Hepatocyte (in vitro differentiated cells): ENCODE results near the gene SUPT20HL2. TPM values are rescaled to one million over a fixed set of nuclear protein-coding genes. Genes with fewer than 3 reads are reported as not detected.

Experiments used
- DNase-seq: peaks from one replicate; pipeline ENCODE4 v3.0.0-alpha.2; 2016; ENCODE audit warnings: low spot score
- H2AFZ ChIP-seq: fragments of 200-600 bp; sonication (generic); 2 replicates; pipeline ENCODE4 v1.6.0; 2016; ENCODE audit warnings: antibody characterized with exemption, mild to moderate bottlenecking
- H3K27ac ChIP-seq: fragments of 200-600 bp; sonication (generic); 2 replicates; pipeline ENCODE4 v1.5.1; 2016; ENCODE audit warnings: mild to moderate bottlenecking
- H3K27me3 ChIP-seq: fragments of 200-600 bp; sonication (generic); 2 replicates; pipeline ENCODE4 v1.6.1; 2016
- H3K36me3 ChIP-seq: fragments of 200-600 bp; sonication (generic); replicated peaks from 2 replicates; pipeline ENCODE4 v1.5.1; 2016; ENCODE audit warnings: low read depth; ENCODE audit not compliant: insufficient read depth
- H3K4me1 ChIP-seq: fragments of 200-600 bp; sonication (generic); 2 replicates; pipeline ENCODE4 v1.5.1; 2016; ENCODE audit warnings: mild to moderate bottlenecking, moderate library complexity; ENCODE audit not compliant: insufficient read depth
- H3K4me2 ChIP-seq: fragments of 200-600 bp; sonication (generic); 2 replicates; pipeline ENCODE4 v1.6.0; 2016
- H3K4me3 ChIP-seq: fragments of 200-600 bp; sonication (generic); 2 replicates; pipeline ENCODE4 v1.5.1; 2016; ENCODE audit warnings: mild to moderate bottlenecking
- H3K79me2 ChIP-seq: fragments of 200-600 bp; sonication (generic); 2 replicates; pipeline ENCODE4 v1.6.0; 2017; ENCODE audit warnings: mild to moderate bottlenecking
- H3K9me2 ChIP-seq: fragments of 200-600 bp; sonication (generic); replicated peaks from 2 replicates; pipeline ENCODE4 v1.6.0; 2017; ENCODE audit warnings: mild to moderate bottlenecking; ENCODE audit not compliant: insufficient read depth
- H3K9me3 ChIP-seq: fragments of 200-600 bp; sonication (generic); 2 replicates; pipeline ENCODE4 v1.5.1; 2016; ENCODE audit warnings: low read depth, mild to moderate bottlenecking
- H4K20me1 ChIP-seq: fragments of 200-600 bp; sonication (generic); 2 replicates; pipeline ENCODE4 v1.6.0; 2016; ENCODE audit warnings: mild to moderate bottlenecking; ENCODE audit not compliant: insufficient read depth, poor library complexity, severe bottlenecking
- EZH2 ChIP-seq: fragments of 200-600 bp; sonication (generic); IDR thresholded peaks from 2 replicates; pipeline ENCODE4 v1.6.1; 2016; ENCODE audit warnings: antibody characterized with exemption, mild to moderate bottlenecking, borderline replicate concordance
- EZH2phosphoT487 ChIP-seq: fragments of 200-600 bp; sonication (generic); IDR thresholded peaks from one replicate; pipeline ENCODE4 v1.6.1; 2018; ENCODE audit warnings: antibody characterized with exemption, mild to moderate bottlenecking, low read depth, moderate library complexity; ENCODE audit not compliant: unreplicated experiment, severe bottlenecking
- WGBS: methylation state at CpG from one replicate; pipeline ENCODE4 v1.1.6; 2016; ENCODE audit warnings: low lambda C conversion rate; ENCODE audit errors: missing lambda C conversion rate; 5-methylcytosine and 5-hydroxymethylcytosine counted together
- polyA plus RNA-seq: library from polyadenylated mRNA; unstranded; fragments of >200 nt; fragmentation: Nextera tagmentation; extraction: Ambion mirVana; gene quantifications from 2 replicates; pipeline ENCODE4 v1.2.1, GENCODE V29; 2016
- total RNA-seq: library from RNA; depleted of rRNA; stranded (reverse); fragments of >200 nt; gene quantifications from 2 replicates; pipeline ENCODE4 v1.2.3, GENCODE V29; 2014
- TF ChIP-seq, protein P1 (sequence below): fragments of 200-600 bp; sonication (generic); IDR thresholded peaks from 2 replicates; pipeline ENCODE4 v1.5.1; 2016; ENCODE audit warnings: antibody characterized with exemption, mild to moderate bottlenecking; ENCODE audit not compliant: poor library complexity

Gene SUPT20HL2
- total and polyA plus RNA-seq, 2 experiments from 2014 or later, result not detected

DNA sequence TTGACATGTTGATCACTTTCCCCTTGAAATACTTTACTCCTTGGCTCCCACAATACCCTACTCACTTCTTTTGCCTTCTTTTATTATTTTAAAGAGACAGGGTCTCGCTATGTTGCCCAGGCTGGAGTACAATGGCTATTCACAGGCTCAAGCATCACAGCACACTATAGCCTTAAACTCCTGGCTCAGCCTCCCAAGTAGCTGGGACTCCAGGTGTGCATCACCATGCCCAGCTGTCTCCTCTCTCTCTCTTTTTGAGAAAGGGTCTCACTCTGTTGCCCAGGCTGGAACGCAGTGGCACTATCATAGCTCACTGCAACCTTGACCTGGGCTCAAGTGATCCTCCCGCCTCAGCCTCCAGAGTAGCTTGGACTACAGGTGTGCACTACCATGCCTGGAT is 51.6 kb downstream of the SUPT20HL2 start:
- Histone ChIP-seq H3K27me3 (no peaks in the 10 kb centered on the region), H3K9me2 (no peaks in the 10 kb centered on the region), H3K9me3 (no peaks in the 10 kb centered on the region), H3K36me3 (no peaks in the 10 kb centered on the region), H4K20me1 (no peaks in the 10 kb centered on the region), H3K79me2 (no peaks in the 10 kb centered on the region), H3K4me3 (no peak overlapping the region), H2AFZ (no peak overlapping the region), H3K4me1 (peaks cover 8% of the 10 kb centered on the region), H3K4me2 (no peak overlapping the region), H3K27ac (no peak overlapping the region)
- 94% methylated on average over 3 of the region's 3 CpGs for WGBS
- no peak for TF ChIP-seq EZH2
- no peak for TF ChIP-seq EZH2phosphoT487
- TF ChIP-seq, protein P1, sequence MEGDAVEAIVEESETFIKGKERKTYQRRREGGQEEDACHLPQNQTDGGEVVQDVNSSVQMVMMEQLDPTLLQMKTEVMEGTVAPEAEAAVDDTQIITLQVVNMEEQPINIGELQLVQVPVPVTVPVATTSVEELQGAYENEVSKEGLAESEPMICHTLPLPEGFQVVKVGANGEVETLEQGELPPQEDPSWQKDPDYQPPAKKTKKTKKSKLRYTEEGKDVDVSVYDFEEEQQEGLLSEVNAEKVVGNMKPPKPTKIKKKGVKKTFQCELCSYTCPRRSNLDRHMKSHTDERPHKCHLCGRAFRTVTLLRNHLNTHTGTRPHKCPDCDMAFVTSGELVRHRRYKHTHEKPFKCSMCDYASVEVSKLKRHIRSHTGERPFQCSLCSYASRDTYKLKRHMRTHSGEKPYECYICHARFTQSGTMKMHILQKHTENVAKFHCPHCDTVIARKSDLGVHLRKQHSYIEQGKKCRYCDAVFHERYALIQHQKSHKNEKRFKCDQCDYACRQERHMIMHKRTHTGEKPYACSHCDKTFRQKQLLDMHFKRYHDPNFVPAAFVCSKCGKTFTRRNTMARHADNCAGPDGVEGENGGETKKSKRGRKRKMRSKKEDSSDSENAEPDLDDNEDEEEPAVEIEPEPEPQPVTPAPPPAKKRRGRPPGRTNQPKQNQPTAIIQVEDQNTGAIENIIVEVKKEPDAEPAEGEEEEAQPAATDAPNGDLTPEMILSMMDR, result no peak
- DNase-seq, result no peak

Other genes with a start within 250 kb of the SUPT20HL2 start
- 71.7 and 74.0 TPM in 2 replicates for gene ZFX, start 164.3 kb downstream of the SUPT20HL2 start, total RNA-seq
- gene ZFX, start 164.3 kb downstream of the SUPT20HL2 start, polyA plus RNA-seq, result 28.4 and 31.5 TPM in 2 replicates
- gene SUPT20HL1, start 46.6 kb upstream of the SUPT20HL2 start, total RNA-seq, result not detected in 2 replicates
- gene SUPT20HL1, start 46.6 kb upstream of the SUPT20HL2 start, polyA plus RNA-seq, result 0.07 TPM in 1 of 2 replicates, not detected in the other
- 22.5 and 30.9 TPM in 2 replicates for gene PDK3, start 151.2 kb upstream of the SUPT20HL2 start, total RNA-seq
- 19.8 and 23.4 TPM in 2 replicates for gene PDK3, start 151.2 kb upstream of the SUPT20HL2 start, polyA plus RNA-seq